ENCODE data around the gene GRB2.
"Not testable (repeated sequence)": the region's sequence is repeated elsewhere in the genome, so short reads cannot be mapped to it uniquely, and the experiment has no call there.

GRB2 gene

DNA sequence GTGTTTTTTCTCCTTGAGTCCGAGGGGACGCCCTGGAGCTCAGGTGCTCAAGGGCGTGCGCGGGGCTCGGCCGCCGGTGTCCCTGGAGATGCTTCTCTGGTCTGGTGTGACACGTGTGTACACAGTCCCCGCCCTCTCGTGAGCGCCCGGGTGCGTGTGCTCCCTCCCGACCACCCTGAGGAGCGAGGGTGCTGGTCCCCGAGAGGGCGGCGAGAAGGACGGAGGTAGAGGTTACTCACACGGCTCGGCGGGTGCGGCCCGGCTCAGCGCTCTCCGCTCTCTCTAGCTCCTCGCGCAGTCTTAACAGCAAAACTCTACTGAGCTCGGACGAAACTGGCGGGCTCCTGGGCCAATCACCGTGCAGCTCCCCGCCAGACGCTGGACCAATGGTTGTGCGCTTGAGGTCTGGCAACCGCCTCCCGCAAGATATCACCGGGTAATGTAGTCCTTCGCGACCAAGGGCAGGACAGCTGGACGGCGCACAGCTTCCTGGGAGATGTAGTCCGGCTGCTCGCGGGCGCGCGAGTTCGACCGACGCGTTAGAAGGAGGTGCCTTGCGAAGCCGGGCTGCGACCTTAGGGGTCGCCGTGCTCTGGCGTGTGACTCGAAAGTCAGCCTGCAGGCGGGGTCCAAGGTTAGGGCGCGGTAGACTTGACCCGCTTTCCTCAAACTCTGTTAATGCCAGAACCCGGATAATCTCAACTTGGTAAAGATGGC is 116.2 kb downstream of the GRB2 start, which contains the start of gene SLC25A19:
Gene SLC25A19 (minus strand): TSS at position 319 of the 717 bp plus-strand sequence. CDS start 2,669 bp downstream, outside the sequence.
- POLR2A ChIA-PET: interaction anchor here (0.5 to 3.8 kb wide), 43 partner anchors 8 to 416 kb away, joined by 3 to 82 read pairs (median 5); partner anchors contain the start of genes ARMC7, FDXR, GGA3 and GRB2

DNA sequence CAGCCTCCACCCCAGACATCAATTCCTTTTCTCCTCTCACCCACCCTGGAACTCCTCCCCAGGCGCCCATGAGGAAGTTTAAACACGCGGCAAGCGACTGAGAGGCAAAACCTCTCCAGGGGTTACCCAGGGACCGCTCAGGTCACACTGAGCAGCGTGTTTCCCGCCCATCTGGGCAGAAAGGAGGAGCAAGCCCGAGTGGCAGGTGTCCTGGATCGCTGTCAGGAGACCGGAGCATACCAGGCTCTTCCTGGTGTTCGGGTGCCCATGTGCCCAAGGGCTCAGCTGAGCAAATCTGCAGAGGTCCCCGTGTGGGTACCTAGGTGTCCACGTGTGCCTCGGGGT is 116.7 kb downstream of the GRB2 start:
- peak; percentile 52 for DNase-seq (ENCODE audit: extremely low spot score)
- ChIA-PET CTCF (interaction anchor here (0.6 to 2.9 kb wide), 13 partner anchors 15 to 1670 kb away, joined by 3 to 28 read pairs (median 4); partner anchors contain the start of gene MIF4GD), POLR2A (interaction anchor here (0.5 to 3.8 kb wide), 40 partner anchors 8 to 416 kb away, joined by 3 to 82 read pairs (median 5); partner anchors contain the start of genes ARMC7, FDXR, GGA3 and GRB2)
- TF ChIP-seq ELF4 (IDR thresholded peaks at IDR 0.05) (no peak), TARDBP (IDR thresholded peaks at IDR 0.05) (no peak), FOXA1 (IDR thresholded peaks at IDR 0.05) (no peak), BHLHE40 (IDR thresholded peaks at IDR 0.05; ENCODE audit: borderline replicate concordance) (no peak), LEF1 (IDR thresholded peaks at IDR 0.05; ENCODE audit: borderline replicate concordance) (no peak), HDGF (IDR thresholded peaks at IDR 0.05; ENCODE audit: borderline replicate concordance) (no peak), FOXK2 (IDR thresholded peaks at IDR 0.05) (no peak), SUZ12 (IDR thresholded peaks at IDR 0.05) (no peak), CTBP1 (IDR thresholded peaks at IDR 0.05; ENCODE audit: borderline replicate concordance) (no peak), NFRKB (IDR thresholded peaks at IDR 0.05) (no peak), L3MBTL2 (conservative IDR thresholded peaks at IDR 0.05) (no peak)
- TF ChIP-seq, protein P1, sequence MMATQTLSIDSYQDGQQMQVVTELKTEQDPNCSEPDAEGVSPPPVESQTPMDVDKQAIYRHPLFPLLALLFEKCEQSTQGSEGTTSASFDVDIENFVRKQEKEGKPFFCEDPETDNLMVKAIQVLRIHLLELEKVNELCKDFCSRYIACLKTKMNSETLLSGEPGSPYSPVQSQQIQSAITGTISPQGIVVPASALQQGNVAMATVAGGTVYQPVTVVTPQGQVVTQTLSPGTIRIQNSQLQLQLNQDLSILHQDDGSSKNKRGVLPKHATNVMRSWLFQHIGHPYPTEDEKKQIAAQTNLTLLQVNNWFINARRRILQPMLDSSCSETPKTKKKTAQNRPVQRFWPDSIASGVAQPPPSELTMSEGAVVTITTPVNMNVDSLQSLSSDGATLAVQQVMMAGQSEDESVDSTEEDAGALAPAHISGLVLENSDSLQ (IDR thresholded peaks at IDR 0.05): no peak

More for the DNA sequence above, 116.2 kb downstream of the GRB2 start, which contains the start of gene SLC25A19:
- peak; percentile 99 for DNase-seq (ENCODE audit: extremely low spot score)
- no peak for TF ChIP-seq ARNT (IDR thresholded peaks at IDR 0.05)
- TF ChIP-seq L3MBTL2 (conservative IDR thresholded peaks at IDR 0.05): peak; percentile 76
- TF ChIP-seq, protein P1 (IDR thresholded peaks at IDR 0.05): peak; percentile 99
- no peak for TF ChIP-seq HDGF (IDR thresholded peaks at IDR 0.05; ENCODE audit: borderline replicate concordance)
- TF ChIP-seq FOXM1 (IDR thresholded peaks at IDR 0.05; ENCODE audit: borderline replicate concordance): no peak
- no peak for TF ChIP-seq SUZ12 (IDR thresholded peaks at IDR 0.05)
- no peak for TF ChIP-seq LEF1 (IDR thresholded peaks at IDR 0.05; ENCODE audit: borderline replicate concordance)
- 0 out of 2 replicates have a peak, but pooled peaks have one; percentile 59 for TF ChIP-seq ELF4 (IDR thresholded peaks at IDR 0.05)
- no peak for TF ChIP-seq ZNF384 (IDR thresholded peaks at IDR 0.05)
- TF ChIP-seq BHLHE40 (IDR thresholded peaks at IDR 0.05; ENCODE audit: borderline replicate concordance): no peak
- no peak for TF ChIP-seq SP1 (IDR thresholded peaks at IDR 0.05)
- CTCF ChIA-PET: interaction anchor here (0.6 to 2.9 kb wide), 13 partner anchors 16 to 1671 kb away, joined by 3 to 28 read pairs (median 4); partner anchors contain the start of gene MIF4GD

DNA sequence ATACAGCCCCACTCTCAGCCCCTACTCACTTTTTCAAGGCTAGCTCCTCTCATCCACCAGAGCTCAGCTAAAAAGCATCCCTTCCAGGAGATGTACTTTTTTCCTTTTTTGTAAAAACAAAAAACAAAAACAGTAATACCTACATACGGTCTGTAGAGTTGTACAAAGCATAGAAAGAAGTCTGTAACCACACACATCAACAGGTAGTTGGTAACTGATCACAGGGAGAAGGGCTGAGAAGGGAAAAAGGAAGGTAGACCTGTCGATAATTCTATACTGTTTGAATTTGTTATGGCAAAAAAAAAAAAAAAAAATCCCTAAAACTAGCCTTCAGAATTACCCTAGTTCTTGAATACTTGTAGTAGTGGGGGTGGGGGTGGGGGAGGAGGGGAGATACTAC is 117.1 kb downstream of the GRB2 start:
- DNase-seq (ENCODE audit: extremely low spot score): no peak
- ChIA-PET CTCF (interaction anchor here (0.6 to 2.9 kb wide), 3 partner anchors 17 to 139 kb away, joined by 3 to 28 read pairs (median 5); partner anchors contain the start of gene MIF4GD), POLR2A (interaction anchor here (1.1 to 3.8 kb wide), 19 partner anchors 8 to 237 kb away, joined by 3 to 82 read pairs (median 5); partner anchors contain the start of genes GGA3, GRB2, LLGL2 and MIF4GD)
- no peak for TF ChIP-seq HDGF (IDR thresholded peaks at IDR 0.05; ENCODE audit: borderline replicate concordance)
- TF ChIP-seq SP1 (IDR thresholded peaks at IDR 0.05): no peak
- no peak for TF ChIP-seq FOXM1 (IDR thresholded peaks at IDR 0.05; ENCODE audit: borderline replicate concordance)
- no peak for TF ChIP-seq ELF4 (IDR thresholded peaks at IDR 0.05)
- no peak for TF ChIP-seq ZNF384 (IDR thresholded peaks at IDR 0.05)
- TF ChIP-seq L3MBTL2 (conservative IDR thresholded peaks at IDR 0.05): no peak
- no peak for TF ChIP-seq NFRKB (IDR thresholded peaks at IDR 0.05)
- TF ChIP-seq TARDBP (IDR thresholded peaks at IDR 0.05): no peak
- no peak for TF ChIP-seq CTBP1 (IDR thresholded peaks at IDR 0.05; ENCODE audit: borderline replicate concordance)
- no peak for TF ChIP-seq BHLHE40 (IDR thresholded peaks at IDR 0.05; ENCODE audit: borderline replicate concordance)
- TF ChIP-seq FOXK2 (IDR thresholded peaks at IDR 0.05): no peak

DNA sequence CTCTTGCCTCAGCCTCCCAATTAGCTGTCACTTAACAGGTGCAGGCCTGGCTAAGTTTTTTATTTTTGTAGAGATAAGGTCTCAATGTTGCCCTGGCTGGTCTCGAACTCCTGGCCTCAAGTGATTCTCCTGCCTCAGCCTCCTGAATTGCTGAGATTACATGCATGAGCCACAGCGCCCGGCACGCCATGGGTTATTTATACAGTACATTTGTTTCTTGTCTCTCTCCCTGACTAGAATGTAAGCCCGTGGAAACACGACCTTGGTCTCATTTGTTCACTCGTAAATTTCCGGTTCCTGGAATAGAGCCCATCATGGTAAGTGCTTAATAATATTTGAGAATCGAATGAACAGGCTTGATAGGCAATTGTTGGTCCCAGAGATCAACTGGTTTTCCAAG is 118.3 kb downstream of the GRB2 start:
- CTCF ChIA-PET: no interaction called here
- TF ChIP-seq TARDBP (IDR thresholded peaks at IDR 0.05) (no peak), NFRKB (IDR thresholded peaks at IDR 0.05) (no peak), ARNT (IDR thresholded peaks at IDR 0.05) (no peak), SP1 (IDR thresholded peaks at IDR 0.05) (no peak), FOXM1 (IDR thresholded peaks at IDR 0.05; ENCODE audit: borderline replicate concordance) (no peak)
- DNase-seq (ENCODE audit: extremely low spot score): no peak
- POLR2A ChIA-PET: interaction anchor here (1.4 kb wide), 1 partner anchor 16 kb away, joined by 9 read pairs; the partner anchor contains the start of gene MIF4GD

DNA sequence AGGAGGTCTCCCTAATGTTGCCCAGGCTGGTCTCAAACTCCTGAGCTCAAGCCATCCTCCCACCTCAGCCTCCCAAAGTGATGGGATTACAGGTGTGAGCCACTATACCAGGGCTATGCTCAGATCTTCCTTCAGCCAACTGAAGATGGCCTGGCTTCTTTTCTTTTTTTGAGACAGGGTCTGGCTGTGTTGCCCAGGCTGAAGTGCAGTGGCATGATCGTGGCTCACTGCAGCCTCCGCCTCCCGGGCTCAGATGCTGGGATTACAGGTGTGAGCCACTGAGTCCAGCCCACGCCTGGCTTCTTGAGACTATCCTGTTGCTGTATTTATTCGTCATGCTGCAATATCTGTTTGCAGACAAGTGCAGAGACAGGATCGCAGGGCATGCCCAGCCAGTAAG is 120.4 kb downstream of the GRB2 start:
- DNase-seq (ENCODE audit: extremely low spot score): no peak
- CTCF ChIA-PET: interaction anchor here (0.6 to 1.4 kb wide), 3 partner anchors 14 to 336 kb away, joined by 4 to 5 read pairs (median 5); partner anchors contain the start of gene MIF4GD
- POLR2A ChIA-PET: interaction anchor here (1.2 to 1.4 kb wide), 3 partner anchors 14 to 24 kb away, joined by 3 to 6 read pairs (median 5); partner anchors contain the start of genes GGA3, MIF4GD and MRPS7
- TF ChIP-seq FOXA1 (IDR thresholded peaks at IDR 0.05) (no peak), TARDBP (IDR thresholded peaks at IDR 0.05) (no peak), LEF1 (IDR thresholded peaks at IDR 0.05; ENCODE audit: borderline replicate concordance) (no peak), BHLHE40 (IDR thresholded peaks at IDR 0.05; ENCODE audit: borderline replicate concordance) (no peak), FOXK2 (IDR thresholded peaks at IDR 0.05) (no peak), ARNT (IDR thresholded peaks at IDR 0.05) (no peak), FOXM1 (IDR thresholded peaks at IDR 0.05; ENCODE audit: borderline replicate concordance) (no peak), ELF4 (IDR thresholded peaks at IDR 0.05) (no peak), SUZ12 (IDR thresholded peaks at IDR 0.05) (no peak), NFRKB (IDR thresholded peaks at IDR 0.05) (no peak), CTBP1 (IDR thresholded peaks at IDR 0.05; ENCODE audit: borderline replicate concordance) (no peak)

DNA sequence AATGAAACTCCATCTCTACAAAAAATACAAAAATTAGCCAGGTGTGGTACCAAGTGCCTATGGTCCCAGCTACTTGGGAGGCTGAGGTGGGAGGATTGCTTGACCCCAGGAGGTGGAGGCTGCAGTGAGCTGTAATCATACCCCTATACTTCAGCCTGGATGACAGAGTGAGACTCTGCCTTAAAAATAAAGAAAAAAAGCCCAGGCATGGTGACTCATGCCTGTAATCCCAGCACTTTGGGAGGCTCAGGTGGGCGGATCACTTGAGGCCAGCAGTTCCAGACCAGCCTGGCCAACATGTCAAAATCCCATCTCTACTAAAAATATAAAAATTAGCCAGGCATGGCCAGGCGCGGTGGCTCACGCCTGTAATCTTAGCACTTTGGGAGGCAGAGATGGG is 125.3 kb downstream of the GRB2 start:
- ChIA-PET CTCF (interaction anchor here (0.6 to 1.4 kb wide), 2 partner anchors 10 to 82 kb away, joined by 3 to 5 read pairs; partner anchors contain the start of gene MIF4GD), POLR2A (interaction anchor here (1.5 to 4.5 kb wide), 2 partner anchors 9 kb away, joined by 6 to 26 read pairs; partner anchors contain the start of genes MIF4GD and SLC25A19)
- DNase-seq (ENCODE audit: extremely low spot score): not testable (repeated sequence)
